ENCODE data around the gene TLR1.
"Not testable (repeated sequence)": the region's sequence is repeated elsewhere in the genome, so short reads cannot be mapped to it uniquely, and the experiment has no call there.

Gene TLR1

GRCh38 chr4:38780833-38781484 lies 23.6 kb downstream of the TLR1 start:
- no peak for TF ChIP-seq EZH2 (IDR thresholded peaks at IDR 0.05; ENCODE audit: borderline replicate concordance, low read length)
- no peak for TF ChIP-seq CTCF (IDR thresholded peaks at IDR 0.05; ENCODE audit: low read length)
- peak overlapping the region; percentile 91 for H3K9ac ChIP-seq (ENCODE audit: low read length)
- no peaks in the 10 kb centered on the region for H3K9me2 ChIP-seq (ENCODE audit: low read depth, low read length)
- no peak overlapping the region for H2AFZ ChIP-seq (ENCODE audit: low read length)
- peak overlapping the region; percentile 79 for H3K4me2 ChIP-seq (ENCODE audit: low read length)
- H3K4me1 ChIP-seq (ENCODE audit: insufficient read depth, low read length, severe bottlenecking), result peaks cover 54% of the 10 kb centered on the region
- H3K27me3 ChIP-seq (ENCODE audit: insufficient read depth, low read length), result no peaks in the 10 kb centered on the region
- peaks cover 51% of the 10 kb centered on the region for H3K36me3 ChIP-seq (ENCODE audit: insufficient read depth, low read length)
- H3K79me2 ChIP-seq (ENCODE audit: insufficient read depth, low read length), result peaks cover 56% of the 10 kb centered on the region
- H3K9me3 ChIP-seq (ENCODE audit: low read length), result peaks cover 16% of the 10 kb centered on the region
- H4K20me1 ChIP-seq (ENCODE audit: insufficient read depth, low read length), result no peaks in the 10 kb centered on the region
- H3F3A ChIP-seq (ENCODE audit: insufficient read depth, low read length), result no peaks in the 10 kb centered on the region
- peak overlapping the region; percentile 94 for H3K27ac ChIP-seq (ENCODE audit: low read depth, low read length, poor library complexity, severe bottlenecking)
- peak overlapping the region; percentile 73 for H3K4me3 ChIP-seq (ENCODE audit: low read depth, low read length, poor library complexity, severe bottlenecking)

- H3K9me2 ChIP-seq (ENCODE audit: low read depth, low read length), result no peaks in the 10 kb centered on the region
- peak overlapping the region; percentile 73 for H3K4me3 ChIP-seq (ENCODE audit: low read depth, low read length, poor library complexity, severe bottlenecking)
- H3K27ac ChIP-seq (ENCODE audit: low read depth, low read length, poor library complexity, severe bottlenecking), result peak overlapping the region; percentile 94
- H3K79me2 ChIP-seq (ENCODE audit: insufficient read depth, low read length), result peaks cover 66% of the 10 kb centered on the region
- H3F3A ChIP-seq (ENCODE audit: insufficient read depth, low read length), result no peaks in the 10 kb centered on the region
- H3K36me3 ChIP-seq (ENCODE audit: insufficient read depth, low read length), result peaks cover 63% of the 10 kb centered on the region
- no peak overlapping the region for H2AFZ ChIP-seq (ENCODE audit: low read length)
- H3K4me1 ChIP-seq (ENCODE audit: insufficient read depth, low read length, severe bottlenecking), result peaks cover 42% of the 10 kb centered on the region
- no peaks in the 10 kb centered on the region for H4K20me1 ChIP-seq (ENCODE audit: insufficient read depth, low read length)
- TF ChIP-seq EZH2 (IDR thresholded peaks at IDR 0.05; ENCODE audit: borderline replicate concordance, low read length) (no peak), CTCF (IDR thresholded peaks at IDR 0.05; ENCODE audit: low read length) (no peak)
- peak overlapping the region; percentile 79; the same call in 1 of the 2 replicates for H3K4me2 ChIP-seq (ENCODE audit: low read length)
- no peak overlapping the region for H3K9ac ChIP-seq (ENCODE audit: low read length)
- peaks cover 24% of the 10 kb centered on the region for H3K9me3 ChIP-seq (ENCODE audit: low read length)
- H3K27me3 ChIP-seq (ENCODE audit: insufficient read depth, low read length), result no peaks in the 10 kb centered on the region
Measured at GRCh38 chr4:38779790-38780189, 24.8 kb downstream of the TLR1 start.

- H3K4me2 ChIP-seq (ENCODE audit: low read length); H3K27ac ChIP-seq (ENCODE audit: low read depth, low read length, poor library complexity, severe bottlenecking); H3K4me3 ChIP-seq (ENCODE audit: low read depth, low read length, poor library complexity, severe bottlenecking); H4K20me1 ChIP-seq (ENCODE audit: insufficient read depth, low read length); H3F3A ChIP-seq (ENCODE audit: insufficient read depth, low read length); H3K9ac ChIP-seq (ENCODE audit: low read length); H3K27me3 ChIP-seq (ENCODE audit: insufficient read depth, low read length); H3K9me2 ChIP-seq (ENCODE audit: low read depth, low read length); H2AFZ ChIP-seq (ENCODE audit: low read length): not testable (repeated sequence)
- Histone ChIP-seq H3K9me3 (ENCODE audit: low read length) (peaks cover 40% of the 10 kb centered on the region), H3K4me1 (ENCODE audit: insufficient read depth, low read length, severe bottlenecking) (peaks cover 25% of the 10 kb centered on the region), H3K79me2 (ENCODE audit: insufficient read depth, low read length) (peaks cover 81% of the 10 kb centered on the region), H3K36me3 (ENCODE audit: insufficient read depth, low read length) (peaks cover 81% of the 10 kb centered on the region)
Measured at GRCh38 chr4:38777925-38778324, 26.7 kb downstream of the TLR1 start.

GRCh38 chr4:38775326-38775725 lies 29.3 kb downstream of the TLR1 start:
- no peaks in the 10 kb centered on the region for H3K27me3 ChIP-seq (ENCODE audit: insufficient read depth, low read length)
- peaks cover 8% of the 10 kb centered on the region for H3K4me1 ChIP-seq (ENCODE audit: insufficient read depth, low read length, severe bottlenecking)
- H3K4me3 ChIP-seq (ENCODE audit: low read depth, low read length, poor library complexity, severe bottlenecking), result no peak overlapping the region
- H3K9me2 ChIP-seq (ENCODE audit: low read depth, low read length), result no peaks in the 10 kb centered on the region
- no peak overlapping the region for H3K27ac ChIP-seq (ENCODE audit: low read depth, low read length, poor library complexity, severe bottlenecking)
- H3K79me2 ChIP-seq (ENCODE audit: insufficient read depth, low read length), result peaks cover 60% of the 10 kb centered on the region
- H4K20me1 ChIP-seq (ENCODE audit: insufficient read depth, low read length), result no peaks in the 10 kb centered on the region
- H3K4me2 ChIP-seq (ENCODE audit: low read length), result no peak overlapping the region
- TF ChIP-seq CTCF (IDR thresholded peaks at IDR 0.05; ENCODE audit: low read length) (no peak), EZH2 (IDR thresholded peaks at IDR 0.05; ENCODE audit: borderline replicate concordance, low read length) (no peak)
- H3K9me3 ChIP-seq (ENCODE audit: low read length), result peaks cover 40% of the 10 kb centered on the region
- H3K36me3 ChIP-seq (ENCODE audit: insufficient read depth, low read length), result peaks cover 89% of the 10 kb centered on the region
- H3F3A ChIP-seq (ENCODE audit: insufficient read depth, low read length), result no peaks in the 10 kb centered on the region
- H3K9ac ChIP-seq (ENCODE audit: low read length), result no peak overlapping the region
- no peak overlapping the region for H2AFZ ChIP-seq (ENCODE audit: low read length)

Measured in OCI-LY1 (cell line).